Mucosa of rectum (tissue), 2 donors: Measurements from ENCODE around the gene LGR4.

ENCODE experiments used
- H3K27ac ChIP-seq, 2 donors: one replicate each; pipeline ENCODE4 v1.7.0; 2013; ENCODE audit warnings: inconsistent platforms in 2 of 2, low read depth in 2 of 2, low read length in 2 of 2
- H3K27me3 ChIP-seq, 2 donors: one replicate each; pipeline ENCODE4 v1.7.0; 2013; ENCODE audit warnings: low read length in 2 of 2; ENCODE audit not compliant: control insufficient read depth in 2 of 2, insufficient read depth in 2 of 2
- H3K36me3 ChIP-seq, 2 donors: one replicate each; pipeline ENCODE4 v1.7.0; 2013; ENCODE audit warnings: low read length in 2 of 2; ENCODE audit not compliant: control insufficient read depth in 2 of 2, insufficient read depth in 2 of 2
- H3K4me1 ChIP-seq, 2 donors: one replicate each; pipeline ENCODE4 v1.7.0; 2013; ENCODE audit warnings: low read length in 2 of 2, mild to moderate bottlenecking in 1 of 2; ENCODE audit not compliant: control insufficient read depth in 2 of 2, insufficient read depth in 2 of 2
- H3K4me3 ChIP-seq, 2 donors: one replicate each; pipeline ENCODE4 v1.7.0; 2013; ENCODE audit warnings: low read length in 2 of 2
- H3K9ac ChIP-seq, 2 donors: one replicate each; pipeline ENCODE4 v1.7.0; 2013; ENCODE audit warnings: low read length in 2 of 2, low read depth in 1 of 2, mild to moderate bottlenecking in 1 of 2
- H3K9me3 ChIP-seq, 2 donors: one replicate each; pipeline ENCODE4 v1.7.0; 2013; ENCODE audit warnings: low read length in 2 of 2; ENCODE audit not compliant: control insufficient read depth in 2 of 2
- donor health status: healthy.
- donor health status: Normal muscosa, but diverticular disease.

The LGR4 gene

DNA sequence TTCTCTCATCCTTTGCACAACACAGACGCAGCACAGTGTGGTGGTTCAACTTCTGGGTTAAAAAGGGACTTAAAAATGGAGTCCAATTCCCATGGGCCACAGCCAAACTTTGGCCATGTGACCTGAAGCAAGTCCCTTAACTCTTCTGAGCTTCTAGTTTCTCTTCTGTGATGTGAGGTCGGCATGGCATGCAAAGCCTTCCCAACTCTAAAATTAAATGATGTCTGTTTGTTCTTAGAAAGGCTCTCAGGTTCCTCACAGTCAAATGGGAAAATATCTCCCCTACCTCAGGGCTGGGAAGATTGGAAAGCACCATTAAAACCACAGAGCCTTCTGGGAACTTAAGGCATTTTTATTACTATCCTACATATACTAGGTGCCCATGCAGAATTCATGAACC is 38.8 kb downstream of the LGR4 start:
- Histone ChIP-seq H3K4me1 (peaks cover 0 to 3% of the 10 kb centered on the region in 2 donors), H3K4me3 (no peak overlapping the region), H3K9ac (no peak overlapping the region), H3K27me3 (no peaks in the 10 kb centered on the region), H3K27ac (no peak overlapping the region), H3K36me3 (peaks cover 1 to 4% of the 10 kb centered on the region in 2 donors), H3K9me3 (no peaks in the 10 kb centered on the region)

DNA sequence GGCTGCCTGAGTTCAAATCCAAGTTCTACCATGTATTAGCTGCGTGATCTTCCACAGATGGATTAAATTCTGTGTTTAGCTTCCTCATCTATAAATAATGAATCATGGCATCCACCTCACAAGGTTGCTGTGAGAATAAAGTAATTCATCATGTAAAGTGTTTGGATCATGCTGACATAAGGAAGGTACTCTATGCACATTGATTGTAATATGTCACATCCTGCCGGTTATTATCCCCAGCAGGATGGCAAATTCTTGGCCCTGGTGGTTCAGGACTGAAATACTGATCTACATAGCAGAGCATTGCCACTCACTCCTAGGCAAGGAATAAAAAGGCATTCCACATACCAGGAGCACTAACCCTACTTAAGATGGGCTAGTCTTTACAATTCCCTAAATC is 40.8 kb downstream of the LGR4 start:
- no peaks in the 10 kb centered on the region for H3K9me3 ChIP-seq
- H3K4me3 ChIP-seq, result no peak overlapping the region
- no peak overlapping the region for H3K27ac ChIP-seq
- H3K9ac ChIP-seq, result no peak overlapping the region
- no peaks in the 10 kb centered on the region for H3K27me3 ChIP-seq
- peaks cover 3 to 4% of the 10 kb centered on the region in 2 donors for H3K36me3 ChIP-seq
- peaks cover 0 to 3% of the 10 kb centered on the region in 2 donors for H3K4me1 ChIP-seq

DNA sequence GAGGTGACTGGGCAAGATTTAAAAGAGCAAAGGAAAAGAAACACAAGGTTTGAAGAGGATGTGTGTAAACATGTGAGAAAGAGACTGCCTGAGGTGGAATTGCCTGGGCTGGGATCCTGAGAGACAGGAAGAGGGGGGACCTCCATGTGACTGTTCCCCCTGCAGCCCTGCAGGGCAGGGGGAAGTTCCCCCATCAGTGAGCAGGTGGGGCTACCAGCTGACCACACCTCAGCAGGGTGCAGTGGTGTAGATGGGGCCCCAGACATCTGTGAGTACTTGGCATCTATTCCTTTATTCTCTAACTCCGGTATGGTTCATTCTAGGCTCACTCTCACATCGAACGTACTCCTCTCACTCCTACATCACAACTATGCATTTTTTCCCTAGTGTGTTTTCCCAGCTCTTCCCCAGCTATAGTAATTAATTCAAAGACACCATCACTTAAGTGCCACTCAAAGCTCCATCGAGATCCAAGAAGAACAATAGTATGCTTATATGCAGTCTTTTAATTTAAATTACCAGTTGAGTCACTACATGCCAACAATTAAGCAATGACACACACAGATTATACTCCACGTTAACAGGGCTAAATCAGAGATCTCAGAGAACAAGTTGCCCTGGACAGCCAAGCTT is 42.7 kb downstream of the LGR4 start:
- Histone ChIP-seq H3K4me3 (no peak overlapping the region), H3K9me3 (no peaks in the 10 kb centered on the region), H3K36me3 (peaks cover 3 to 4% of the 10 kb centered on the region in 2 donors), H3K27me3 (no peaks in the 10 kb centered on the region), H3K27ac (no peak overlapping the region), H3K9ac (no peak overlapping the region), H3K4me1 (peaks cover 0 to 3% of the 10 kb centered on the region in 2 donors)

- H3K9me3 ChIP-seq, result no peaks in the 10 kb centered on the region
- no peak overlapping the region for H3K27ac ChIP-seq
- no peak overlapping the region for H3K4me3 ChIP-seq
- H3K27me3 ChIP-seq, result no peaks in the 10 kb centered on the region
- peaks cover 3 to 4% of the 10 kb centered on the region in 2 donors for H3K36me3 ChIP-seq
- peaks cover 0 to 3% of the 10 kb centered on the region in 2 donors for H3K4me1 ChIP-seq
- no peak overlapping the region for H3K9ac ChIP-seq
These were observed 45.2 kb downstream of the LGR4 start for GRCh38 chr11:27427183-27427980.

GRCh38 chr11:27425814-27426213 is 46.8 kb downstream of the LGR4 start:
- Histone ChIP-seq H3K4me1 (peaks cover 3 to 4% of the 10 kb centered on the region in 2 donors), H3K9ac (no peak overlapping the region)

DNA sequence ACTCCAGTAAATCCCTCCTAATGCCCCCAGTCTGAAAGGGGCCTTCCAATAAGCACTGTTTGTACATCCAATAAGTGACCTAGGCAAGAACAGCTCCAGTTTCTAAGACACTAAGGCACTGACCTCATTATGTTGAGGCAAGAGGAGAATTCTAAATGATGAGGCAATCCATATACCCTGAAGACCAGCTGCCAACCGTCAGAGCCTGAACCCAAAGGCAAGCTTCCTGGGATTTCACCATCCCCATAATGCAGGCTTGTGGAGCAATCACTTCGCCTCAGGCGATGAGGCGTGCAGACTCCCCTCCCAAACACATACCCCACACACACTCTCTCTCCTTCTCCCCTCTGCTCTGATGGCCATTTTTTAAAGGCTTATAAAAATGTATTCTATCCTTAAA is 49.5 kb downstream of the LGR4 start:
- Histone ChIP-seq H3K4me3 (no peak overlapping the region), H3K27me3 (no peaks in the 10 kb centered on the region), H3K4me1 (peaks cover 0 to 7% of the 10 kb centered on the region in 2 donors), H3K36me3 (no peaks in the 10 kb centered on the region), H3K9ac (no peak overlapping the region), H3K27ac (no peak overlapping the region), H3K9me3 (no peaks in the 10 kb centered on the region)

More at GRCh38 chr11:27425814-27426213, 46.8 kb downstream of the LGR4 start:
- no peaks in the 10 kb centered on the region for H3K27me3 ChIP-seq
- H3K9me3 ChIP-seq, result no peaks in the 10 kb centered on the region
- no peak overlapping the region for H3K27ac ChIP-seq
- H3K36me3 ChIP-seq, result peaks cover 3 to 4% of the 10 kb centered on the region in 2 donors
- H3K4me3 ChIP-seq, result no peak overlapping the region

DNA sequence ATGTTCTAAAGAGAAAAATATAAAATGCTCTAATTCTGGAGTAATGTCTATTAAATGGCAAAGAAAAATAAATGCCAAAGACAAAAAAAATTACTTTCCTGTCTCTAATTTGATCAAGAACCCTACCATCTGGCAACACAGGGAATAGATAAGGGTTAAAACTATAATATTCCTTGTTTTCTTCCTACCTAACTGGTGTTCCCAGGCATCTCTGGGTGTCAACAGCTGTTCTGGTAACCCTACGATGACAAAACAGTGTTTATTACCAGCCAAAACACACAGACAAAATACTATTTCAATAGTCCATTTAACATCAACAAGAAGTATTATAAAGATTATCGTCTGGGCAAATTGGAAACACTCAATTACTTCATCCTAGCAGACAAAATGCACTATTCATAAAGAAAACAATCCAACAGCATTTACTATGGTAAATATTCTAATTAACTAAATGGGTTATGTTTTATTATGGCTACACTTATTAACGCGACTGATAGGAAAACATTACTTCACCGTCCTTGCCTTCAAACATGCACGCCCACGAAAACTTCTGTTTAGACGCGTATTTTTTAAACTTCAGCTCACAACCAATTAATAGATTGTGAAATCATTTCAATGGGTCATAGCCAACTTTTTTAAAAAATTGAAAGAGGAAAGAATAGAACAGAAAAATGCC is 50.6 kb downstream of the LGR4 start:
- Histone ChIP-seq H3K27me3 (no peaks in the 10 kb centered on the region), H3K27ac (no peak overlapping the region)

DNA sequence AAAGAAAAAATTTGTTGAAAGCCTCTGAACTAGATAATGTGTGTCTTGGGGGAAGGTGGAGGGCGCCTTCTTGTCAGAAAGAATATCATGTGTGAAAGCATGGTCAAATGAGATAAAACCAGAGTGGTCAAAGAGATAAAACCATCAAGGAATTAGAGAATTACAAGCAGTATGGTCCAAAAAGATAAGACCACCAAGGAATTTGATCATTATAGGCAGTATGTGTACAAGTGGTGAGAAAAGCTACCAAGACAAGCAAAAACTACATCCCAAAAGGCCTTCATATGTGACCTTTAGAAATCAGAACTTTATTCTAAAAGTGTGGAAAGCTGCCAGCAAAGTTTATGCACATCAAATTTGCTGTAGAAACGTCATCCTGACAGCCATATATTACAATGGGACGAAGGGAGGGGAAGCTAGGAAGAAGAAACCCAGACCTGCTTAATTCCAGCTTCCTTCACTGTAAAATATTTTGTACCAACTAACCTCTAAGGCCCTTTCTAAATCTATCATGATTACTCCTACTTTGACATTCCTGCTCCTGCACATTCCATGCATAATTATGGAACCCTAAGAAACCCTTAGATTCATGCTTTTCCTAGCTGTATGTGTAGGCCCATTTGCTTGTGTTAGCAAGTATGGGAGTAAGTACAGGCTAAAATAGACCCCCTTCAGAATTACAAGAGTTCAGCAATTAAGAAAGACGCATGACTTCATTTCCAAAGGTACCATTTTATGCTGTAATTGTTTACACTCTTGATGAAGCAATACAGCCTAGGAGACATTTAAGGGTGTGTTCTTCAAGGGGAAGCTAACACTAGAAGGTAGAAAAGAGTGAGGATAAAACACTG is 51.6 kb downstream of the LGR4 start:
- Histone ChIP-seq H3K4me3 (no peak overlapping the region), H3K27me3 (no peaks in the 10 kb centered on the region), H3K9me3 (no peaks in the 10 kb centered on the region), H3K27ac (no peak overlapping the region), H3K9ac (no peak overlapping the region), H3K4me1 (peaks cover 0 to 7% of the 10 kb centered on the region in 2 donors), H3K36me3 (no peaks in the 10 kb centered on the region)

More for the DNA sequence above, 50.6 kb downstream of the LGR4 start:
- Histone ChIP-seq H3K9me3 (no peaks in the 10 kb centered on the region), H3K36me3 (no peaks in the 10 kb centered on the region), H3K9ac (no peak overlapping the region), H3K4me3 (no peak overlapping the region), H3K4me1 (peaks cover 0 to 7% of the 10 kb centered on the region in 2 donors)

DNA sequence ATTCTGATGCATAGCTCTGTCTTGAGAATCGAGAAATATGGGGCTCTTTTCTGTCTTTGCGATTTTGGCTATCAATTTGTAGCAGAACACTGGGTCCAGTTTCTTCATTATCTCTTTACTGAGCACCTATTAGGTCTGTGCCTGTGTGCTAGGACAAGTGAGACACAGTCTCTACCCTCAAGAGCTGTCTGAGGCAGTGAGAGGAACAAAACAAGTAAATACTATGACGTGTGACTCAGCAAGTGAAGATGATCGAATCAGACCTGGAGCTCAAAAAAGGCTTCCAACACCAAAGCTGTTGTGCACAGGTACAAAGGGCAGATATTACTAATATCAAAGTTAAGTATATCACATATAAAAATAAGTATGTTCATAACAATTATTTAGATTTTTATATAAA is 52.4 kb downstream of the LGR4 start:
- no peak overlapping the region for H3K27ac ChIP-seq
- H3K4me1 ChIP-seq, result peaks cover 0 to 7% of the 10 kb centered on the region in 2 donors
- H3K9me3 ChIP-seq, result no peaks in the 10 kb centered on the region
- no peaks in the 10 kb centered on the region for H3K27me3 ChIP-seq
- no peak overlapping the region for H3K9ac ChIP-seq
- H3K4me3 ChIP-seq, result no peak overlapping the region
- H3K36me3 ChIP-seq, result no peaks in the 10 kb centered on the region
